DMS 273 (cell line): Measurements from ENCODE around the gene RNF220.
"Not testable (repeated sequence)": the region's sequence is repeated elsewhere in the genome, so short reads cannot be mapped to it uniquely, and the experiment has no call there.

Experiments used
- DNase-seq: peaks from one replicate; lab custom pipeline; 2025; ENCODE audit not compliant: unreplicated experiment; lab: John Stamatoyannopoulos, UW

Gene RNF220

GRCh38 chr1:44695671-44696070 is 290.6 kb downstream of the RNF220 start:
- no peak for DNase-seq

GRCh38 chr1:44696101-44696500 is 291.0 kb downstream of the RNF220 start:
- DNase-seq, result no peak

GRCh38 chr1:44696789-44697345 is 291.8 kb downstream of the RNF220 start:
- no peak for DNase-seq

- DNase-seq, result no peak
Measured at GRCh38 chr1:44698138-44698537, 293.1 kb downstream of the RNF220 start.

DNA sequence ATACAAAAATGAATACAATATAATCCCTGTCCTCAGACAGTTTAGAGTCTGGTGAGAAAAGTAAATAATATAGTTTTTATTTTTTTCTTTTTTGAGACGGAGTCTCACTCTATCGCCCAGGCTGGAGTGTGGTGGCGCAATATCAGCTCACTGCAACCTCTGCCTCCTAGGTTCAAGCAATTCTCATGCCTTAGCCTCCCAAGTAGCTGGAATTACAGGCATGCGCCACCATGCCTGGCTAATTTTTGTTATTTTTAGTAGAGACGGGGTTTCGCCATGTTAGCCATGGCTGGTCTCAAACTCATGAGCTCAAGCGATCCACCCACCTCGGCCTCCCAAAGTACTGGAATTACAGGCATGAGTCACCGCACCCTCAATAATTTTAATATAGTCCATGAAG is 294.3 kb downstream of the RNF220 start:
- DNase-seq, result not testable (repeated sequence)

DNA sequence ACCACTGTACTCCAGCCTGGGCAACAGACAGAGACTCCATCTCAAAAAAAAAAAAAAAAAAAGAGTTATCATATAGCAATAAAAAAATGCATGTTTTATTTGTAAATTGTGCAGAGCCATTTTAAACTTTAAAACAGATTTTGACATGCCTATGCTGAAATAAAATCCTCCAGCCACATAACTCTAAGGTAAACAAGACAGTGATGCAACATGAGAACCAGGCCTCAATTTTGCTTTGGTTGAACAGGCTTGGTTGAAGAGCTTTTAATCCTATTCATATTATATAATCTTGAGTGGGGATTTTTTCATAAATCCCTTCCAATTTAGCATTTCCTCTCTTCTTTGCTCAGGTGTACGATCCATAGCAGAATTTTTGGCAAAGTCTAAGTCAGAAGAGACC is 295.5 kb downstream of the RNF220 start:
- no peak for DNase-seq

GRCh38 chr1:44701141-44701573 is 296.1 kb downstream of the RNF220 start:
- DNase-seq, result no peak
